ENCODE results near the gene KSR1. TPM values are rescaled to one million over a fixed set of nuclear protein-coding genes. Genes with fewer than 3 reads are reported as not detected.

Gene KSR1
- total and polyA plus RNA-seq, 9 of the 15 experiments (the other 6 are each of a cell fraction or from before 2014, with no cell fraction given) = 1.4 to 51.7 (median 18.4) TPM

DNA sequence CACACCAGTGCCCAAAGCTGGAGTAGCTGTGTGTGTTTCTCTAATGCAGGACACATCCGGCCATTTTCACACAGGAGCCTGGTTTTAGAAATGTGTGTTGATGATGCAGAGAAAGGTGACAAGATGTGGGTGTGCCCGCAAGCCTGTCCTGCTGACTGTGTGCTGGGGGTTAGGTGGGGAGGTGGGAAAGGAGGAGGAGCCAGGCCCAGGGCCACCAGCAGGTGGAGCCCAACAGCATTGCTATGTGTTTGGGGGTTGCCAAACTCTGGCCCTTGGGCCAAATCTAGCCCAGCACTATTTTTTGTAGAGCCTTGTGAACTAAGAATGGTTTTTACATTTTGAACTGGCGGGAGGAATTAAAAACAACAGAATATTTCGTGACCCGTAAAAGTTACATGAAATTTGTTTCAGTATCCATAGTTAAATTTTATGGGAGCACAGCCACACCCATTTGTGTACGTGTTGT lies 113.0 kb downstream of the KSR1 start (continued):
- TF ChIP-seq KAT7 (CRISPR knock-in tag; IDR thresholded peaks at IDR 0.05; ENCODE audit: borderline replicate concordance) = no peak
- no peak for TF ChIP-seq CHD2 (IDR thresholded peaks at IDR 0.05; ENCODE audit: low read depth, low read length)
- no peak for TF ChIP-seq CREBBP (IDR thresholded peaks at IDR 0.05; ENCODE audit: low read depth, low read length)
- TF ChIP-seq, protein P1, sequence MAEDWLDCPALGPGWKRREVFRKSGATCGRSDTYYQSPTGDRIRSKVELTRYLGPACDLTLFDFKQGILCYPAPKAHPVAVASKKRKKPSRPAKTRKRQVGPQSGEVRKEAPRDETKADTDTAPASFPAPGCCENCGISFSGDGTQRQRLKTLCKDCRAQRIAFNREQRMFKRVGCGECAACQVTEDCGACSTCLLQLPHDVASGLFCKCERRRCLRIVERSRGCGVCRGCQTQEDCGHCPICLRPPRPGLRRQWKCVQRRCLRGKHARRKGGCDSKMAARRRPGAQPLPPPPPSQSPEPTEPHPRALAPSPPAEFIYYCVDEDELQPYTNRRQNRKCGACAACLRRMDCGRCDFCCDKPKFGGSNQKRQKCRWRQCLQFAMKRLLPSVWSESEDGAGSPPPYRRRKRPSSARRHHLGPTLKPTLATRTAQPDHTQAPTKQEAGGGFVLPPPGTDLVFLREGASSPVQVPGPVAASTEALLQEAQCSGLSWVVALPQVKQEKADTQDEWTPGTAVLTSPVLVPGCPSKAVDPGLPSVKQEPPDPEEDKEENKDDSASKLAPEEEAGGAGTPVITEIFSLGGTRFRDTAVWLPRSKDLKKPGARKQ (CRISPR knock-in tag; IDR thresholded peaks at IDR 0.05) = no peak
- peak; percentile 50; the same call in 1 of the 2 replicates for TF ChIP-seq JUN (IDR thresholded peaks at IDR 0.05; ENCODE audit: borderline replicate concordance, low read depth, low read length)
- no peak for TF ChIP-seq JUN (CRISPR knock-in tag; IDR thresholded peaks at IDR 0.05; ENCODE audit: borderline replicate concordance)
- TF ChIP-seq, protein P2, sequence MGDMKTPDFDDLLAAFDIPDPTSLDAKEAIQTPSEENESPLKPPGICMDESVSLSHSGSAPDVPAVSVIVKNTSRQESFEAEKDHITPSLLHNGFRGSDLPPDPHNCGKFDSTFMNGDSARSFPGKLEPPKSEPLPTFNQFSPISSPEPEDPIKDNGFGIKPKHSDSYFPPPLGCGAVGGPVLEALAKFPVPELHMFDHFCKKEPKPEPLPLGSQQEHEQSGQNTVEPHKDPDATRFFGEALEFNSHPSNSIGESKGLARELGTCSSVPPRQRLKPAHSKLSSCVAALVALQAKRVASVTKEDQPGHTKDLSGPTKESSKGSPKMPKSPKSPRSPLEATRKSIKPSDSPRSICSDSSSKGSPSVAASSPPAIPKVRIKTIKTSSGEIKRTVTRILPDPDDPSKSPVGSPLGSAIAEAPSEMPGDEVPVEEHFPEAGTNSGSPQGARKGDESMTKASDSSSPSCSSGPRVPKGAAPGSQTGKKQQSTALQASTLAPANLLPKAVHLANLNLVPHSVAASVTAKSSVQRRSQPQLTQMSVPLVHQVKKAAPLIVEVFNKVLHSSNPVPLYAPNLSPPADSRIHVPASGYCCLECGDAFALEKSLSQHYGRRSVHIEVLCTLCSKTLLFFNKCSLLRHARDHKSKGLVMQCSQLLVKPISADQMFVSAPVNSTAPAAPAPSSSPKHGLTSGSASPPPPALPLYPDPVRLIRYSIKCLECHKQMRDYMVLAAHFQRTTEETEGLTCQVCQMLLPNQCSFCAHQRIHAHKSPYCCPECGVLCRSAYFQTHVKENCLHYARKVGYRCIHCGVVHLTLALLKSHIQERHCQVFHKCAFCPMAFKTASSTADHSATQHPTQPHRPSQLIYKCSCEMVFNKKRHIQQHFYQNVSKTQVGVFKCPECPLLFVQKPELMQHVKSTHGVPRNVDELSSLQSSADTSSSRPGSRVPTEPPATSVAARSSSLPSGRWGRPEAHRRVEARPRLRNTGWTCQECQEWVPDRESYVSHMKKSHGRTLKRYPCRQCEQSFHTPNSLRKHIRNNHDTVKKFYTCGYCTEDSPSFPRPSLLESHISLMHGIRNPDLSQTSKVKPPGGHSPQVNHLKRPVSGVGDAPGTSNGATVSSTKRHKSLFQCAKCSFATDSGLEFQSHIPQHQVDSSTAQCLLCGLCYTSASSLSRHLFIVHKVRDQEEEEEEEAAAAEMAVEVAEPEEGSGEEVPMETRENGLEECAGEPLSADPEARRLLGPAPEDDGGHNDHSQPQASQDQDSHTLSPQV (IDR thresholded peaks at IDR 0.05) = peak; percentile 97
- TF ChIP-seq NUFIP1 (IDR thresholded peaks at IDR 0.05; ENCODE audit: partially characterized antibody) = no peak
- no peak for TF ChIP-seq RHOXF2B (CRISPR knock-in tag; conservative IDR thresholded peaks at IDR 0.05)
- TF ChIP-seq, protein P3, sequence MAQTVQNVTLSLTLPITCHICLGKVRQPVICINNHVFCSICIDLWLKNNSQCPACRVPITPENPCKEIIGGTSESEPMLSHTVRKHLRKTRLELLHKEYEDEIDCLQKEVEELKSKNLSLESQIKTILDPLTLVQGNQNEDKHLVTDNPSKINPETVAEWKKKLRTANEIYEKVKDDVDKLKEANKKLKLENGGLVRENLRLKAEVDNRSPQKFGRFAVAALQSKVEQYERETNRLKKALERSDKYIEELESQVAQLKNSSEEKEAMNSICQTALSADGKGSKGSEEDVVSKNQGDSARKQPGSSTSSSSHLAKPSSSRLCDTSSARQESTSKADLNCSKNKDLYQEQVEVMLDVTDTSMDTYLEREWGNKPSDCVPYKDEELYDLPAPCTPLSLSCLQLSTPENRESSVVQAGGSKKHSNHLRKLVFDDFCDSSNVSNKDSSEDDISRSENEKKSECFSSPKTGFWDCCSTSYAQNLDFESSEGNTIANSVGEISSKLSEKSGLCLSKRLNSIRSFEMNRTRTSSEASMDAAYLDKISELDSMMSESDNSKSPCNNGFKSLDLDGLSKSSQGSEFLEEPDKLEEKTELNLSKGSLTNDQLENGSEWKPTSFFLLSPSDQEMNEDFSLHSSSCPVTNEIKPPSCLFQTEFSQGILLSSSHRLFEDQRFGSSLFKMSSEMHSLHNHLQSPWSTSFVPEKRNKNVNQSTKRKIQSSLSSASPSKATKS (CRISPR knock-in tag; IDR thresholded peaks at IDR 0.05) = no peak
- no peak for TF ChIP-seq HNRNPLL (IDR thresholded peaks at IDR 0.05; ENCODE audit: low read depth, low read length, poor library complexity, severe bottlenecking)
- TF ChIP-seq, protein P4, sequence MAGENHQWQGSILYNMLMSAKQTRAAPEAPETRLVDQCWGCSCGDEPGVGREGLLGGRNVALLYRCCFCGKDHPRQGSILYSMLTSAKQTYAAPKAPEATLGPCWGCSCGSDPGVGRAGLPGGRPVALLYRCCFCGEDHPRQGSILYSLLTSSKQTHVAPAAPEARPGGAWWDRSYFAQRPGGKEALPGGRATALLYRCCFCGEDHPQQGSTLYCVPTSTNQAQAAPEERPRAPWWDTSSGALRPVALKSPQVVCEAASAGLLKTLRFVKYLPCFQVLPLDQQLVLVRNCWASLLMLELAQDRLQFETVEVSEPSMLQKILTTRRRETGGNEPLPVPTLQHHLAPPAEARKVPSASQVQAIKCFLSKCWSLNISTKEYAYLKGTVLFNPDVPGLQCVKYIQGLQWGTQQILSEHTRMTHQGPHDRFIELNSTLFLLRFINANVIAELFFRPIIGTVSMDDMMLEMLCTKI (IDR thresholded peaks at IDR 0.05; ENCODE audit: partially characterized antibody) = no peak
- TF ChIP-seq HSF4 (CRISPR knock-in tag; IDR thresholded peaks at IDR 0.05; ENCODE audit: borderline replicate concordance) = peak; percentile 47; the same call in 1 of the 2 replicates
- no peak for TF ChIP-seq HNRNPH1 (optimal IDR thresholded peaks at IDR 0.05; ENCODE audit: low read depth, low read length)
- peak; percentile 51; the same call in 1 of the 2 replicates for TF ChIP-seq KLF6 (CRISPR knock-in tag; IDR thresholded peaks at IDR 0.05; ENCODE audit: borderline replicate concordance)
- no peak for TF ChIP-seq PML (IDR thresholded peaks at IDR 0.05; ENCODE audit: low read length)
- TF ChIP-seq ZNF24 (IDR thresholded peaks at IDR 0.05) = no peak
- TF ChIP-seq BRD9 (IDR thresholded peaks at IDR 0.05; ENCODE audit: low read depth, partially characterized antibody) = peak; percentile 84
- TF ChIP-seq ARID2 (IDR thresholded peaks at IDR 0.05) = peak; percentile 60; the same call in 1 of the 2 replicates
- TF ChIP-seq ADNP (tag; IDR thresholded peaks at IDR 0.05) = no peak
- no peak for TF ChIP-seq SUPT5H (IDR thresholded peaks at IDR 0.05)
